ENCODE results near the gene KIF26B.
"Not testable (repeated sequence)": the region's sequence is repeated elsewhere in the genome, so short reads cannot be mapped to it uniquely, and the experiment has no call there.

The KIF26B gene

GRCh38 chr1:245334235-245334634, 179.4 kb downstream of the KIF26B start:
- H3K36me3 ChIP-seq (ENCODE audit: control insufficient read depth, insufficient read depth, low read length, severe bottlenecking): no peaks in the 10 kb centered on the region
- H3K27me3 ChIP-seq (replicated peaks; ENCODE audit: control insufficient read depth, insufficient read depth, low read length): no peaks in the 10 kb centered on the region
- no peak for DNase-seq (ENCODE audit: low read depth)

GRCh38 chr1:245334827-245335490, 180.2 kb downstream of the KIF26B start:
- Histone ChIP-seq H3K9me3 (ENCODE audit: control insufficient read depth, low read length) (no peaks in the 10 kb centered on the region), H3K4me3 (ENCODE audit: low read length) (no peak overlapping the region), H3K4me1 (ENCODE audit: control insufficient read depth, insufficient read depth, low read length) (no peaks in the 10 kb centered on the region), H3K9ac (ENCODE audit: low read length) (no peak overlapping the region), H3K36me3 (ENCODE audit: control insufficient read depth, insufficient read depth, low read length, severe bottlenecking) (no peaks in the 10 kb centered on the region), H3K27me3 (replicated peaks; ENCODE audit: control insufficient read depth, insufficient read depth, low read length) (no peaks in the 10 kb centered on the region)
- no peak for DNase-seq (ENCODE audit: low read depth)

More at GRCh38 chr1:245334235-245334634, 179.4 kb downstream of the KIF26B start:
- H3K4me3 ChIP-seq (ENCODE audit: low read length): no peak overlapping the region
- H3K9ac ChIP-seq (ENCODE audit: low read length): no peak overlapping the region
- H3K4me1 ChIP-seq (ENCODE audit: control insufficient read depth, insufficient read depth, low read length): no peaks in the 10 kb centered on the region
- H3K9me3 ChIP-seq (ENCODE audit: control insufficient read depth, low read length): no peaks in the 10 kb centered on the region

GRCh38 chr1:245335684-245336083, 180.9 kb downstream of the KIF26B start:
- not testable (repeated sequence) for H3K36me3 ChIP-seq (ENCODE audit: control insufficient read depth, insufficient read depth, low read length, severe bottlenecking); H3K9me3 ChIP-seq (ENCODE audit: control insufficient read depth, low read length); H3K27me3 ChIP-seq (replicated peaks; ENCODE audit: control insufficient read depth, insufficient read depth, low read length); H3K4me3 ChIP-seq (ENCODE audit: low read length); DNase-seq (ENCODE audit: low read depth); H3K4me1 ChIP-seq (ENCODE audit: control insufficient read depth, insufficient read depth, low read length); H3K9ac ChIP-seq (ENCODE audit: low read length)

GRCh38 chr1:245336149-245336983, 181.6 kb downstream of the KIF26B start:
- no peak for DNase-seq (ENCODE audit: low read depth)
- Histone ChIP-seq H3K9ac (ENCODE audit: low read length) (no peak overlapping the region), H3K9me3 (ENCODE audit: control insufficient read depth, low read length) (no peaks in the 10 kb centered on the region), H3K27me3 (replicated peaks; ENCODE audit: control insufficient read depth, insufficient read depth, low read length) (no peaks in the 10 kb centered on the region), H3K36me3 (ENCODE audit: control insufficient read depth, insufficient read depth, low read length, severe bottlenecking) (no peaks in the 10 kb centered on the region), H3K4me3 (ENCODE audit: low read length) (no peak overlapping the region), H3K4me1 (ENCODE audit: control insufficient read depth, insufficient read depth, low read length) (no peaks in the 10 kb centered on the region)

- DNase-seq (ENCODE audit: low read depth); H3K9ac ChIP-seq (ENCODE audit: low read length); H3K9me3 ChIP-seq (ENCODE audit: control insufficient read depth, low read length); H3K36me3 ChIP-seq (ENCODE audit: control insufficient read depth, insufficient read depth, low read length, severe bottlenecking); H3K27me3 ChIP-seq (replicated peaks; ENCODE audit: control insufficient read depth, insufficient read depth, low read length); H3K4me3 ChIP-seq (ENCODE audit: low read length); H3K4me1 ChIP-seq (ENCODE audit: control insufficient read depth, insufficient read depth, low read length): not testable (repeated sequence)
Observed at GRCh38 chr1:245336984-245337355, 182.2 kb downstream of the KIF26B start.

GRCh38 chr1:245337829-245338484, 183.2 kb downstream of the KIF26B start:
- Histone ChIP-seq H3K9me3 (ENCODE audit: control insufficient read depth, low read length) (no peaks in the 10 kb centered on the region), H3K27me3 (replicated peaks; ENCODE audit: control insufficient read depth, insufficient read depth, low read length) (no peaks in the 10 kb centered on the region), H3K4me1 (ENCODE audit: control insufficient read depth, insufficient read depth, low read length) (no peaks in the 10 kb centered on the region), H3K4me3 (ENCODE audit: low read length) (no peak overlapping the region), H3K36me3 (ENCODE audit: control insufficient read depth, insufficient read depth, low read length, severe bottlenecking) (no peaks in the 10 kb centered on the region), H3K9ac (ENCODE audit: low read length) (no peak overlapping the region)
- DNase-seq (ENCODE audit: low read depth): no peak

GRCh38 chr1:245338485-245338877, 183.7 kb downstream of the KIF26B start:
- no peaks in the 10 kb centered on the region for H3K4me1 ChIP-seq (ENCODE audit: control insufficient read depth, insufficient read depth, low read length)
- no peaks in the 10 kb centered on the region for H3K9me3 ChIP-seq (ENCODE audit: control insufficient read depth, low read length)
- no peak for DNase-seq (ENCODE audit: low read depth)
- no peak overlapping the region for H3K4me3 ChIP-seq (ENCODE audit: low read length)
- no peak overlapping the region for H3K9ac ChIP-seq (ENCODE audit: low read length)
- H3K36me3 ChIP-seq (ENCODE audit: control insufficient read depth, insufficient read depth, low read length, severe bottlenecking): no peaks in the 10 kb centered on the region
- H3K27me3 ChIP-seq (replicated peaks; ENCODE audit: control insufficient read depth, insufficient read depth, low read length): no peaks in the 10 kb centered on the region

GRCh38 chr1:245341743-245342142, 187.0 kb downstream of the KIF26B start:
- no peak overlapping the region for H3K9ac ChIP-seq (ENCODE audit: low read length)
- no peaks in the 10 kb centered on the region for H3K36me3 ChIP-seq (ENCODE audit: control insufficient read depth, insufficient read depth, low read length, severe bottlenecking)
- no peaks in the 10 kb centered on the region for H3K9me3 ChIP-seq (ENCODE audit: control insufficient read depth, low read length)
- H3K4me3 ChIP-seq (ENCODE audit: low read length): no peak overlapping the region
- no peak for DNase-seq (ENCODE audit: low read depth)
- no peaks in the 10 kb centered on the region for H3K27me3 ChIP-seq (replicated peaks; ENCODE audit: control insufficient read depth, insufficient read depth, low read length)
- H3K4me1 ChIP-seq (ENCODE audit: control insufficient read depth, insufficient read depth, low read length): no peaks in the 10 kb centered on the region

GRCh38 chr1:245345191-245345884, 190.6 kb downstream of the KIF26B start:
- H3K4me1 ChIP-seq (ENCODE audit: control insufficient read depth, insufficient read depth, low read length): no peaks in the 10 kb centered on the region
- H3K36me3 ChIP-seq (ENCODE audit: control insufficient read depth, insufficient read depth, low read length, severe bottlenecking): no peaks in the 10 kb centered on the region
- no peaks in the 10 kb centered on the region for H3K27me3 ChIP-seq (replicated peaks; ENCODE audit: control insufficient read depth, insufficient read depth, low read length)
- no peak for DNase-seq (ENCODE audit: low read depth)
- H3K4me3 ChIP-seq (ENCODE audit: low read length): no peak overlapping the region
- no peak overlapping the region for H3K9ac ChIP-seq (ENCODE audit: low read length)
- no peaks in the 10 kb centered on the region for H3K9me3 ChIP-seq (ENCODE audit: control insufficient read depth, low read length)

- H3K36me3 ChIP-seq (ENCODE audit: control insufficient read depth, insufficient read depth, low read length, severe bottlenecking): no peaks in the 10 kb centered on the region
Observed at GRCh38 chr1:245348626-245349025, 193.8 kb downstream of the KIF26B start.

GRCh38 chr1:245353411-245353810, 198.6 kb downstream of the KIF26B start:
- DNase-seq (ENCODE audit: low read depth): no peak
- Histone ChIP-seq H3K9me3 (ENCODE audit: control insufficient read depth, low read length) (no peaks in the 10 kb centered on the region), H3K4me1 (ENCODE audit: control insufficient read depth, insufficient read depth, low read length) (no peaks in the 10 kb centered on the region), H3K4me3 (ENCODE audit: low read length) (no peak overlapping the region), H3K27me3 (replicated peaks; ENCODE audit: control insufficient read depth, insufficient read depth, low read length) (no peaks in the 10 kb centered on the region), H3K36me3 (ENCODE audit: control insufficient read depth, insufficient read depth, low read length, severe bottlenecking) (no peaks in the 10 kb centered on the region), H3K9ac (ENCODE audit: low read length) (no peak overlapping the region)

More at GRCh38 chr1:245348626-245349025, 193.8 kb downstream of the KIF26B start:
- no peak for DNase-seq (ENCODE audit: low read depth)
- Histone ChIP-seq H3K4me3 (ENCODE audit: low read length) (no peak overlapping the region), H3K9me3 (ENCODE audit: control insufficient read depth, low read length) (no peaks in the 10 kb centered on the region), H3K4me1 (ENCODE audit: control insufficient read depth, insufficient read depth, low read length) (no peaks in the 10 kb centered on the region), H3K27me3 (replicated peaks; ENCODE audit: control insufficient read depth, insufficient read depth, low read length) (no peaks in the 10 kb centered on the region), H3K9ac (ENCODE audit: low read length) (no peak overlapping the region)
